HG02642 (cell line): Measurements from ENCODE around the gene EARS2.
"Not testable (repeated sequence)": the region's sequence is repeated elsewhere in the genome, so short reads cannot be mapped to it uniquely, and the experiment has no call there.

Experiments used
- ATAC-seq: cut with Tn5 transposase; IDR thresholded peaks from one replicate; pipeline ENCODE4 v1.9.1; 2021; ENCODE audit warnings: mild to moderate bottlenecking; ENCODE audit not compliant: unreplicated experiment, poor library complexity

The EARS2 gene

GRCh38 chr16:23530062-23530461, 27.1 kb downstream of the EARS2 start:
- no peak for ATAC-seq

GRCh38 chr16:23528644-23529310, 28.4 kb downstream of the EARS2 start:
- no peak for ATAC-seq

- ATAC-seq, result no peak
Observed at GRCh38 chr16:23527961-23528643, 29.0 kb downstream of the EARS2 start.

DNA sequence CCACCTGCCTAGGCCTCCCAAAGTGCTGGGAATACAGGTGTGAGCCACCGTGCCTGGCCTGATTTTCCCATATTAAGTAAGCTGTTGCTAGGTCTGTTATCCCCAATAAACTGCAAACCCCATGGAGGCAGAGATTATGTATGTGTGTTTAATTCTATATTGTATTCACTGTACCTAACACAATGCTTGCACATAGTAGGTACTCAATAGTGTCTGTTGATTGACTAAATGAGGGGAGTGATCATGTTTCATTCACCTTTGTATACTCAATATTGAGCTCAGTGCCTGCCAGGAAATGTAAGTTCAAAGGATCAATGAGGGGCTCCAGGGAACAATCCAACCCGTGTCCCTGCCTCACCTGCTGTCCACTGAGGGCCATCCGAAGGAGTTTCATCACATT, 32.3 kb downstream of the EARS2 start:
- no peak for ATAC-seq

DNA sequence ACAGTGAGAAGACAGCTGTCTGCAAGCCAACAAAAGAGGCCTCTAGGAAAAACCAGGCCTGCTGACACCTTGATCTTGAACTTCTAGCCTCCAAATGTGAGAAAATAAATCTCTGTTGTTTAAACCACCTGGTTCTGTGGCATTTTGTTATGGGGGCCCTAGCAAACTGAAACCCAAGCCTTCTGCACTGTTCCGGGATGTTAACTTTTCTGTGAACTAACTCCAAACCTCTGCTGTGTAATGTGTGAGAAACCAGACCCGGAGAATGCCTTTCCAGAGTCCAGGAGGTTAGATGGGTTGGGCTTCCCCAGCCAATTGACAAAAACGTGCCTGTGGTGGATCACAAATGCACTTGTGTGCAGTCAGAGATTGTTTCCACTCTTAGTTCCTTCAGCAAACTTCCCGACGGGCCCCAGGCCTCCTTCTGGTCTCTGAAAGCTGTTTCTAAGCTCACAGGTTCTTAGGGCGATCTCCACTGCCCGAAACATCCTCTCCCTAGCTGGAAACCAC, 33.2 kb downstream of the EARS2 start:
- no peak for ATAC-seq

- ATAC-seq, result no peak
Observed at GRCh38 chr16:23523321-23523720, 33.8 kb downstream of the EARS2 start.

- ATAC-seq, result no peak
Observed at GRCh38 chr16:23521965-23522364, 35.2 kb downstream of the EARS2 start.

GRCh38 chr16:23521037-23521743, 36.0 kb downstream of the EARS2 start:
- no peak for ATAC-seq

DNA sequence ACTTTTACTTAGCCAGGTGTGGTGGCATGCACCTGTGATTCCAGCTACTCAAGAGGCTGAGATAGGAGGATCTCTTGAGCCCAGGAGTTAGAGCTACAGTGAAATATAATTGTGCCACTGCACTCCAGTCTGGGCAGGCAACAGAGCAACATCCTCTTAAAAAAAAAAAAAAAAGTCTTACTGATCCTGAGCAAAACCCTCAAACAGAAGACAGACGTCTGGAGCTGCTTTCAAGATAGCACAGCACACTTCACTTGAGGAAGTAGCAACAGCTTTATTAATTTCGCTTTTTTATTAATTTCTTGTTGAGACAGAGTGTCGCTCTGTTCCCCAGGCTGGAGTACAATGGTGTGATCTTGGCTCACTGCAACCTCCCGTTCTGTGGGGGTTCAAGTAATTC, 36.6 kb downstream of the EARS2 start:
- ATAC-seq, result no peak

GRCh38 chr16:23519282-23519681, 37.9 kb downstream of the EARS2 start:
- ATAC-seq, result no peak

GRCh38 chr16:23518435-23518891, 38.7 kb downstream of the EARS2 start:
- no peak for ATAC-seq

DNA sequence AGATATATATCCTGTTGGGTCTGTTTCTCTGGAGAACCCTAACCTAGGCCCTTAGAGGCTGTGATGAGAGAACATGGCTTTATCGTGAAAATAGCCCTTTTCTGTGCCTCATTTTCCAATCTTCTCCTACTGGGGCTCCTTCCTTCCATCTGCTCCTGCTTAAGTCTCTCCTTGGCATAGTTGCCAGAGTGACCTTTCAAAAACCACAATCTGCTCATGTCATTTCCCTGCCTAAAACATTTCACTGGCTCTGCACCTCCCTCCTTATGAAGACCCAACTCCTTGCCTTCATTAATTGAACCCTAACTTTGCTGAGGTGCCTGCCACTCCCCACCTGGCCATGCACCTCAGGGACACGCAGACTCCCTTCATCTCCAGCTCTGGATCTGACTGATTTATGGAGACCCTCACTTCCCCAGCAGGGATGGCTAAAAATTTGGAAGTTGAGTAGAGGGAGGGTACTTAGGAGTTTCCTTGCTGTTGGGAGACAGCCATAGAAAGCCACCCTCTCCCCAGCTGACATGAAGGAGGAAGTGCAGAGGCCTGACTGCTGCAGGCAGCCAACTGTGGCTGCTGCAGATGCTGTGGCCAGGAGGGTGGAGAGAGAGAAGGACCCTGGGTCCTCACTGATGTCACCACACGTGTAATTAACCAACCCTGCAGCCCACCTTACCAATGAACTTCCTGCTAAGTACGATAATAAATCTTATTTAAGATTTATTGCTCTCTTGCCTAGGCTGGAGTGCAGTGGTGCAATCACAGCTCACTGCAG, 40.6 kb downstream of the EARS2 start:
- ATAC-seq, result no peak

- ATAC-seq, result no peak
Observed at GRCh38 chr16:23515881-23516280, 41.3 kb downstream of the EARS2 start.

DNA sequence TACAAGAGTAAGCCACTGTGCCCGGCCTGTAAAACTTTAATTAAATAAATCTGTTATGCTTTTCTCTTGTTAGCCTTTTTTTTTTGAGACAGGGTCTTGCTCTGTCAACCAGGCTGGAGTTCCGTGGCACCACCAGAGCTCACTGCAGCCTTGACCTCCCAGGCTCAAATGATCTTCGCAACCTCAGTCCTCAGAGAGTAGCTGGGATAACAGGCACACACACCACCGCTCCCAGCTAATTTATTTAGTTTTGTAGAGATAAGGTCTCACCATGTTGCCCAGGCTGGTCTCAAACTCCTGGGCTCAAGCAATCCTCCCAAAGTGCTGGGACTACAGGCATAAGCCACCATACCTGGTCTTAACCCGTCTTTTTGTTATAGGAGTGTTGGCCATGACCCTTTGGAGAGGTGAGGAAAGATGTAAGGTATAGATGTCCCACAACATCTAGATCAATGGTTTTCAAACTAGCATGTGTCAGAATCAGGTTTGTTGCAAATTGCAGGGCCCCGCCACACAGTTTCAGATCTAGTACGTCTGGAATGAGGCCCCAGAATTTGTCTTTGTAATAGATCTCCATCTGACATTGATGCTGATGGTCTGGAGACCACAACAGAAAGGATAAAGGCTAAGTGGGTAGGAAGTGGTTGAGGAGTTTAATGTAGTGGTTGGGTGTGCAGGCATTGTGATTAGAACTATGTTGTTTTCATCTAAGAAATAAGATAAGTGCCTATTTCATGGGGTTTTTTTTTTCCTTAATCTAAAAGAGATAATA, 42.6 kb downstream of the EARS2 start:
- ATAC-seq, result no peak

DNA sequence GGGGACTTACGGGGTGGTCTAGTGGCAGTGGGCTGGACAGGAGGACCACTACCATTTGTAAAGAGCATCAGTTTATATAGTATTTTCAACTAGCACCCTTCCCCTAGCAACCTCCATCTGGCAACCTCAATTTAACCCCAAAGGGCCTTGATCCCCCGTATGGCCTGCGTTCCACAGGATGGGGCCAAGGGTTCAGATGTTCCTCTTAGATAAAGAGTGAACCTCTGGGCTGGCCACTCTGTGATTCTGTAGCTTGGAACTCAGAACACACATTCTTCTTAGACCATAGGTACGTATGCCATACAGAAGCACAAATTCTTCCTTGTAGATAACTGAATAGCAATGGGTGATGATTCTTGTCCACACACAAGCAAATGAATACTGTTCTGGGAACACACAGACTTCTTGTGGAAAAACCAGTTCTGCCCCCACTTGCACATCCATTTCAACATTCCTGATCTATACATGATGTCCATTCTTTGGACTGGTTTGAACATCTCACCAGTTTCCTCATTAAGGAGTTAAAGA, 44.9 kb downstream of the EARS2 start:
- ATAC-seq, result no peak

GRCh38 chr16:23511731-23512130, 45.4 kb downstream of the EARS2 start:
- ATAC-seq, result no peak

GRCh38 chr16:23510915-23511270, 46.3 kb downstream of the EARS2 start:
- not testable (repeated sequence) for ATAC-seq

GRCh38 chr16:23510164-23510914, 46.8 kb downstream of the EARS2 start, which contains the start of gene GGA2:
GGA2 (minus strand) TSS chr16:23510494; CDS start chr16:23510411, 83 bp downstream.
- ATAC-seq, result peak; percentile 87

DNA sequence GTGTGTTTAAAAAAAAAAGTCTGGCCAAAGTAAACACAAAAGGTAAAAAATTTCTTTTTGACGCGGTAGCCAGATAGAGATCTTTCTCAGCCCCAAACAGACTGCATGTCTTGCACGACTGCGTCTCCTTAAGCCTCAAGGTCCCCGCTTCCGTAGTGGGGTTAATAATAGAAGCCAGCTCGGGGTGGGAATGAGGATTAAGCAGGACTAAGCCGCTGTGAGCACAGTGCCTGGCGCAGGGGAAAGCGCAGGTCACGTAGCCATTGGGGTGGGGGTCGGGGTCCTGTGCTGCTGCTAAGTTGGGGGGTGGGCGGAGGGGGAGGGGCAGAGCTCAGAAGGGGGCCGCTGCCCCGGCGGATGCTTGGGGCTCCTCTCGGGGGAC, 47.4 kb downstream of the EARS2 start:
- peak; percentile 5 for ATAC-seq
